Naive thymus-derived CD8-positive, alpha-beta T cell (primary cell): ENCODE results near the gene JAKMIP3. TPM values are rescaled to one million over a fixed set of nuclear protein-coding genes. Genes with fewer than 3 reads are reported as not detected.

ENCODE experiments used
- ATAC-seq, 2 donors: fragments of 150-1000 bp; cut with Tn5 transposase in 1 of 2; sonication (Bioruptor Pico), chemical (Tn5 transposase) in 1 of 2; 1 replicate in 1 of 2; 2 replicates in 1 of 2; pipeline ENCODE4 v1.10.0; 2021; ENCODE audit warnings: mild to moderate bottlenecking in 2 of 2, moderate library complexity in 2 of 2
- POLR2A ChIA-PET: fragments of 350-600 bp; sonication (Branson Sonifier 250); formaldehyde crosslinking; loops from one replicate; lab custom pipeline; 2021; ENCODE audit warnings: antibody characterized with exemption; lab: Charles Lee
- DNase-seq, 10 donors: peaks; one replicate each; pipeline versions ENCODE4 v3.0.0 to v3.0.0-alpha.2; 2020 to 2022
- H3K27ac Mint-ChIP-seq, 10 donors: one replicate each; pipeline ENCODE4 v1.8.0; 2020 to 2022; ENCODE audit warnings: mild to moderate bottlenecking in 10 of 10, mixed read lengths in 10 of 10, moderate library complexity in 4 of 10, inconsistent platforms in 1 of 10
- H3K27me3 Mint-ChIP-seq, 5 donors: one replicate each; pipeline ENCODE4 v1.8.0; 2021 to 2022; ENCODE audit warnings: mixed read lengths in 5 of 5
- H3K36me3 Mint-ChIP-seq, 3 donors: one replicate each; pipeline ENCODE4 v1.8.0; 2020 to 2022; ENCODE audit warnings: mixed read lengths in 3 of 3, mild to moderate bottlenecking in 2 of 3, inconsistent platforms in 1 of 3
- H3K4me1 Mint-ChIP-seq, 4 donors: one replicate each; pipeline ENCODE4 v1.8.0; 2021 to 2022; ENCODE audit warnings: mixed read lengths in 4 of 4
- H3K4me3 Mint-ChIP-seq, 10 donors: one replicate each; pipeline ENCODE4 v1.8.0; 2020 to 2022; ENCODE audit warnings: mild to moderate bottlenecking in 10 of 10, mixed read lengths in 10 of 10, moderate library complexity in 6 of 10, inconsistent platforms in 1 of 10
- H3K9me3 Mint-ChIP-seq, 9 donors: one replicate each; pipeline ENCODE4 v1.8.0; 2020 to 2022; ENCODE audit warnings: mixed read lengths in 9 of 9, mild to moderate bottlenecking in 3 of 9, inconsistent platforms in 1 of 9, moderate library complexity in 1 of 9
- polyA plus RNA-seq, 3 donors: library from polyadenylated mRNA; unstranded; fragments of 300-500 nt; fragmentation: Illumina TruSeq; gene quantifications; one replicate each; pipeline ENCODE4 v1.2.3, GENCODE V29; 2021
- total RNA-seq, 8 experiments: library from RNA in 2 of 8; stranded (reverse) in 2 of 8; gene quantifications; one replicate each; pipeline ENCODE4 v1.2.3 and lab custom pipeline; 2021 to 2026

Gene JAKMIP3
- total and polyA plus RNA-seq, 5 experiments from 2014 or later, result 0.07 to 0.16 (median 0.16) TPM; not detected in 2

DNA sequence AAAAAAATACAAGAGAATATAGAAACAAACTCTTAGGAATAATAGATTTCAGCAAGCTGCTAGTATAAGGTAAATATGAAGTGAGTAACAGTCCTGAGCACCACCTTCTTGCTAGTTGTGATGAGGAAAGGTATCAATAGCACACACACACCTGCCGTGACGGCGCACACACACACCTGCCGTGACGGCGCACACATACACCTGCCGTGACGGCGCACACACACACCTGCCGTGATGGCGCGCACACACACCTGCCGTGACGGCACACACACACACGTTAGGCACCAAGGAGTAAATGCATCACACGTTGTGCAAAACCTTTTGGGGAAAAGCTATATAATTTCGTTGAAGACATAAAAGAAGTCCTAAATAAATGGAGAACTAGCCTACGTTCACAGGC, 4.7 kb upstream of the JAKMIP3 start:
- Mint-ChIP-seq H3K4me3 (no peak overlapping the region), H3K27ac (no peak overlapping the region), H3K4me1 (peaks cover 4 to 8% (median 5%) of the 10 kb centered on the region in 4 donors), H3K36me3 (no peaks in the 10 kb centered on the region), H3K9me3 (peaks cover 0 to 2% (median 0%) of the 10 kb centered on the region in 9 donors), H3K27me3 (peaks cover 4 to 63% (median 30%) of the 10 kb centered on the region in 5 donors)
- ATAC-seq (no peak), DNase-seq (no peak)
- POLR2A ChIA-PET, result no interaction called here

DNA sequence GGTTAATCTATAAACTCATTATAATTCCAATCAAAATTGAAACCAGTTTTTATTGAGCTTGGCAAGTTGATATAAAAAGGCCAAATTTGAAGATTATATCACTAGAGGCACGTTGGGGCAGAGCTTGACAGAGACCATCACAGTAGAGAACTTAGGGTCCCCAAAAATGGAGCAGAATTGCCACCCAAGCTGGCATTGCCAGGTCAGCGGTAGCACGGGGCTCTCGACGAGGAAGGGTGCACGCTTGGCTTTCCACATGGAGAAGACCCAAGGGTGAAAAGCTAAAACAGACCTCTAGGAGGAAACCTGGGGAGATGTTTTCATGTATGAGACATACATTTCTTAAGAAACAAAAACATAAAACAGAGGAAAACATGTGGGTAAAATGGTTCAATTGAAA, 4.3 kb upstream of the JAKMIP3 start:
- DNase-seq (no peak), ATAC-seq (no peak)
- Mint-ChIP-seq H3K4me3 (no peak overlapping the region), H3K27ac (no peak overlapping the region), H3K27me3 (peaks cover 4 to 65% (median 28%) of the 10 kb centered on the region in 5 donors), H3K9me3 (peaks cover 0 to 2% (median 0%) of the 10 kb centered on the region in 9 donors), H3K36me3 (no peaks in the 10 kb centered on the region), H3K4me1 (peaks cover 5 to 11% (median 7%) of the 10 kb centered on the region in 4 donors)
- POLR2A ChIA-PET, result no interaction called here

DNA sequence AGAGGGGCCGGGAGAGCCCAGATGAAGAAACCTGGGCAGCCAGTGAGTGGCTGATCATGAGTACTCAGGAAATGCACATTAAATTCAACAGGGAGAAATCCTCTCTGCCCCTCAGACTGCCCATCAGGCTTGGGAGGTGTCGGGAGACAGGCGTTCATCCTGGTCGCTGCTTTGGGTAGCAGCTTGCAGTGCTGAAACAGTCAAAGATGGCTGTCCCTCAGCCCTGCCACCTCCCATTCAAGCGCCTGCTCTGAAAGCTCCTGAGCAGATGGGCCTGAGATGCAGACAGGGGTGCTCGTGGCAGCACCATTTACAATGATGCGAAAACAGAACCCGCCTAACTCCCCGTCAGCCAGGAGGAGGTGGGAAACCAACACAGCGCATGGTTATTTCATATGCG, 3.6 kb upstream of the JAKMIP3 start:
- peaks cover 4 to 71% (median 24%) of the 10 kb centered on the region in 5 donors for H3K27me3 Mint-ChIP-seq
- H3K4me1 Mint-ChIP-seq, result peaks cover 5 to 11% (median 8%) of the 10 kb centered on the region in 4 donors
- no peaks in the 10 kb centered on the region for H3K36me3 Mint-ChIP-seq
- DNase-seq, result no peak
- H3K27ac Mint-ChIP-seq, result no peak overlapping the region
- POLR2A ChIA-PET, result no interaction called here
- ATAC-seq, result no peak
- H3K9me3 Mint-ChIP-seq, result peaks cover 0 to 2% (median 0%) of the 10 kb centered on the region in 9 donors
- no peak overlapping the region for H3K4me3 Mint-ChIP-seq

DNA sequence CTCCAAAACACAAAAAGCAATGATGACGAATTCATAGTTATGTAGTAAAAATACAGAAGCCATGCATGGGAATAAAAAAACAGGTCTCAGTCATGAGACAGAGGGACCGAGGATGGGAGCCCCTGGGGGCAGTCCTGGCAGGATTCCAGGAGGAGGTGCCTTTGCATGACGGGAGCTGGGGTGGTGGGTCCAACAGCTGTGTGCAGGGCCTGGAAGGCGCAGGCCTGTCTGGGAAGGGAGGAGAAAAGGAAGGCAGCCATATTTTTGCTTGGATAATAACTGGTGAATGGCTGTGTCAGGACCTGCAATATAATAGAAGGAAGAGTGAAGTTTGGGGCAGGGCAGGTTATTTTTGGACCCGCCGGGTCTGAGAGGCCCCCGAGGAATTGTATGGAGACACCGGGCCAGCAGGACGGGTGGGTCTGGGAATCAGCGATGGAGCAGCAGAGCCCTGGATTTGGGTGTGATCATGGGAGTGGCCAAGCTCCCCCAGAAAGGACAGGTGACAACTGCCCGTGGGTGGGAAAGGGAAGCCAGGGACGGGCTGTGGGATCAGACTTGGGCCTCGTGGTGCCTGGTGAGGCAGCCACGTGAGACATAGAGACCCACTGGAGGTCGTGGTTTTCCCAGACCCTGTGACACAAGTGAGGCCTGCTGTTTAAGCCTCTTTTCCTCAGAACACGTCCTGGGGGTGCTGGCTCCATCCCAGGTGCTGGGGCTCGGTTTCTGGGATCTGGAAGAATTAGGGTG, 2.9 kb upstream of the JAKMIP3 start:
- H3K36me3 Mint-ChIP-seq, result no peaks in the 10 kb centered on the region
- POLR2A ChIA-PET, result no interaction called here
- H3K27me3 Mint-ChIP-seq, result peaks cover 1 to 64% (median 18%) of the 10 kb centered on the region in 5 donors
- peaks cover 5 to 11% (median 8%) of the 10 kb centered on the region in 4 donors for H3K4me1 Mint-ChIP-seq
- H3K9me3 Mint-ChIP-seq, result no peaks in the 10 kb centered on the region
- no peak overlapping the region for H3K4me3 Mint-ChIP-seq
- DNase-seq, result no peak
- ATAC-seq, result no peak
- no peak overlapping the region for H3K27ac Mint-ChIP-seq

DNA sequence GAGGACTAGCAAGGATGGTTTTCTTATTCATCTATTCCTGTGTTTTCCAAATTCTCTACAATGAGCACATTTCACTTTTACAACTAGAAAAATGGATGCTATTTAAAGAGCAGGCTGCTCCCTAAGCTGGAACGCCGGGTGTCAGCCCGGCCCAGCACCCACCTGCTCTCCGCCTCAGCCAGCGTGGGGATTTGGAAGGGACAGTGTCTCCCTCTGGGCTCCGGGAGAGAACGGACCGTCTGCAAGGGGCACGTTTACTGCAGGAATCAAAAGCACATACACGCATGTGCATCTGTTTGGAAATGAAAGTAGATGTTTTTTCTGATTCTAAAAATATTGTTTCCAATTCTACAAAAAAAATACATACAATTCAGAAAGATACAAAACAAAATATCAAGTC, 2.3 kb upstream of the JAKMIP3 start:
- Mint-ChIP-seq H3K4me1 (peaks cover 5 to 11% (median 8%) of the 10 kb centered on the region in 4 donors), H3K27me3 (peaks cover 1 to 63% (median 18%) of the 10 kb centered on the region in 5 donors), H3K27ac (no peak overlapping the region), H3K36me3 (no peaks in the 10 kb centered on the region), H3K4me3 (no peak overlapping the region), H3K9me3 (no peaks in the 10 kb centered on the region)
- POLR2A ChIA-PET, result no interaction called here
- ATAC-seq (no peak), DNase-seq (no peak)

DNA sequence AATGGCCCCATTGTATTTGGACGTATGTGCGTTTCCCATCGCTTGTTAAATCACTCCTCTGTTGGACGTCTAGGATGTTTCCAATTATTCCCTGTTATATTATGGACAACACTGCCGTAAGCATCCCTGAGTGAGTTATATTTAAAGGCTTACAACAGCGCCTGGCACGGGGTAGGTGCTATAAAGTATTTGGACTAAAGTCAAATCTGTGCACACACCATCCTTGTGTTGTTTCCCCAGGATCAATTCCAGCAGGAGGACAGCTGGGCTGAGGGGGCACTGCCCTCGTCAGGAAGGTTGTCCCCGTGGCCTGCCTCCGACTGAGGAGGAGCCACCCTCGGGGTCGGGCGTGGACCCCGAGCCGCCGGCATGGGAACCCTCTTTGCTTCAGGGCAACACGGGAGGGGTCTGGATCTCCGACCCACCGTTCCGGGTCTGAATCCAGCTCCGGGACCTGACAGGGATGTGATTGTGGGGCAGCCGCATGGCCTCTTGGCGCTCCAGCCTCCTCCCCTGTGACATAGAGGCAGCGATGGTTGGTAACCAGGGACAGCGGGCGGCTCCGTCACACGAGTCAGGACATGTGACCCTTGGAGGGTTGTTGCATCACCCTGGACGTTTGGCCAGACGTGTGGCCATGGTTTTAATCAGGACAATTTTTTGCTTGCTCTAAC, 1.5 kb upstream of the JAKMIP3 start:
- Mint-ChIP-seq H3K9me3 (no peaks in the 10 kb centered on the region), H3K36me3 (no peaks in the 10 kb centered on the region), H3K27me3 (peaks cover 1 to 63% (median 18%) of the 10 kb centered on the region in 5 donors), H3K4me1 (peaks cover 5 to 11% (median 8%) of the 10 kb centered on the region in 4 donors), H3K4me3 (peak overlapping the region in 3 of 10 donors; percentile 39 to 74 (median 56)), H3K27ac (no peak overlapping the region)
- POLR2A ChIA-PET, result no interaction called here
- DNase-seq (no peak), ATAC-seq (no peak)

DNA sequence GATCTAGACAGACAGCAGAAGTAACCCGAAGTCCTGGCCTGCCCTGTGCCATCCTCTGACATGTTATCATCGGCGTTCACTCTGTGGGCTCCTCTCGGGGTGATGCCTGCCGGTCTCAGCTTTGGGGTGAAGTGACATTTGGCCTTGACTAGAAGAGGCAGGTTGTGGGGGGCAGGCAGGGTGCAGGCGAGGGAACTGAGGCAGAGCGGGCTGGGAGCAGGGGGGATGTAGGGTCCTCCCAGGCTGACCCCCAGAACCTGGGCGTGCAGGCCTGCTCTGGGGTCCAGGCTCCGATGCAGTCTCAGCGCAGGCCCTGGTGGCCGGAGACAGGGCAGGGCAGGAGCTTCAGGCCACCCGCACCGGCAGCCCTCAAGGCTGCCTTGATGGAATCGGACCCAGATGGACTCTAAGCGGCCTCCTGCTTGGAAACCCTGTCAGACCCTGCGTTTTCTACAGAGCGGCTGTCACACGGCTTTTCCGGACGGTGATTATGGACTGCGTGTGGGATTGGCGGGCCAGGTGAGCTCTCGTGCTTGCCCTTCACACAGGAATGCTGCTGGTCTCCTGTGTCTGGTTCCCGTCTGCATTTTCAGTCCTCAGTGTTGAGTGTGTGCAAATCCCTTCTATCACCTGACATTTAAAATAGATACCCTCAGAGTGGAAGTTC, 842 bp upstream of the JAKMIP3 start:
- DNase-seq, result no peak
- POLR2A ChIA-PET, result no interaction called here
- Mint-ChIP-seq H3K4me3 (peak overlapping the region in 9 of 10 donors; percentile 7 to 83 (median 33)), H3K27ac (no peak overlapping the region), H3K36me3 (no peaks in the 10 kb centered on the region), H3K4me1 (peaks cover 5 to 11% (median 8%) of the 10 kb centered on the region in 4 donors), H3K9me3 (no peaks in the 10 kb centered on the region), H3K27me3 (peaks cover 1 to 56% (median 18%) of the 10 kb centered on the region in 5 donors)
- no peak for ATAC-seq

DNA sequence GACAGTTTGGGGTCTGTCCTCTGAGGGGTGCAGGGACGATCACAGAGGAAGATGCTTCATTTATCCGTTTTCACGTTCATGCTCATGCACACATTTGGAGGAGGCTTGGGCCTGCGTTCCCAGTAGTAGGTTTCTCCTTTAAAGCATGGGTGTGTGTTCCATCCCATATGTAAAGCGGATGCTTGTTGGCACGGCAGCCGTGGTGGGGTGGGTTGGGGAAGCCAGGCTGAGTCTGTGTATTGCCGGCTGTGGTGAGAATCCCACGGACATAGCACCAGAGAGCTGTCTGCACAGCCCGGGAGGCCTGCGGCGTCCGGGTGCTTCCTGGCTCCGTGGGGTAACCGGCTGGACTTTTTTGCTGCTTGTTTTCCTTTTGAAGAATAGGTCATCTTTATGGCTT, 440 bp downstream of the JAKMIP3 start:
- POLR2A ChIA-PET, result no interaction called here
- H3K9me3 Mint-ChIP-seq, result no peaks in the 10 kb centered on the region
- ATAC-seq, result no peak
- peaks cover 5 to 11% (median 9%) of the 10 kb centered on the region in 4 donors for H3K4me1 Mint-ChIP-seq
- no peak for DNase-seq
- H3K36me3 Mint-ChIP-seq, result no peaks in the 10 kb centered on the region
- peak overlapping the region; percentile 54 to 86 (median 77) for H3K4me3 Mint-ChIP-seq
- peak overlapping the region in 1 of 10 donors; percentile 22 for H3K27ac Mint-ChIP-seq
- peaks cover 6 to 53% (median 15%) of the 10 kb centered on the region in 5 donors for H3K27me3 Mint-ChIP-seq

DNA sequence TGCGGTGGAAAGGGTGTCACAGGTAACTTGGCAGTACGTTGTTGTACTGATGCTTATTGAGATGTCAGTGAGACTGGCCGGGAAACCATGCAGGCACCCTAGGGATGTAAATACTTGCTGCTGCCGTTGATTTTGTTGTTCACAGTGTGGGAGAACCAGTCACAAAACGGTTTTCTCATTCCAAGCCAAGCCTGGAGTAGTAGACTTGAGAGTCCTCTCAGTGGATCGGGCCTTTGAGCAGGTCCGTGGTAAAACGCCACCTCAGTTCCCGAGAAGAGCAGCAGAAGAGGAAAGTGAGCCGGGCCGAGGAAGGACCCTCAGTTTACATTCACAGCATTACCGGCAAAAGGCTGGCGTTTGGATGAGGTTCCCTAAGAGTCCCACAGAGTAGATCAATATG, 1.1 kb downstream of the JAKMIP3 start:
- H3K36me3 Mint-ChIP-seq, result no peaks in the 10 kb centered on the region
- no peak for DNase-seq
- no peaks in the 10 kb centered on the region for H3K9me3 Mint-ChIP-seq
- no peak for ATAC-seq
- peak overlapping the region in 1 of 10 donors; percentile 27 for H3K27ac Mint-ChIP-seq
- H3K27me3 Mint-ChIP-seq, result peaks cover 6 to 46% (median 15%) of the 10 kb centered on the region in 5 donors
- peaks cover 5 to 11% (median 9%) of the 10 kb centered on the region in 4 donors for H3K4me1 Mint-ChIP-seq
- H3K4me3 Mint-ChIP-seq, result peak overlapping the region in 1 of 10 donors; percentile 74
- POLR2A ChIA-PET, result no interaction called here

DNA sequence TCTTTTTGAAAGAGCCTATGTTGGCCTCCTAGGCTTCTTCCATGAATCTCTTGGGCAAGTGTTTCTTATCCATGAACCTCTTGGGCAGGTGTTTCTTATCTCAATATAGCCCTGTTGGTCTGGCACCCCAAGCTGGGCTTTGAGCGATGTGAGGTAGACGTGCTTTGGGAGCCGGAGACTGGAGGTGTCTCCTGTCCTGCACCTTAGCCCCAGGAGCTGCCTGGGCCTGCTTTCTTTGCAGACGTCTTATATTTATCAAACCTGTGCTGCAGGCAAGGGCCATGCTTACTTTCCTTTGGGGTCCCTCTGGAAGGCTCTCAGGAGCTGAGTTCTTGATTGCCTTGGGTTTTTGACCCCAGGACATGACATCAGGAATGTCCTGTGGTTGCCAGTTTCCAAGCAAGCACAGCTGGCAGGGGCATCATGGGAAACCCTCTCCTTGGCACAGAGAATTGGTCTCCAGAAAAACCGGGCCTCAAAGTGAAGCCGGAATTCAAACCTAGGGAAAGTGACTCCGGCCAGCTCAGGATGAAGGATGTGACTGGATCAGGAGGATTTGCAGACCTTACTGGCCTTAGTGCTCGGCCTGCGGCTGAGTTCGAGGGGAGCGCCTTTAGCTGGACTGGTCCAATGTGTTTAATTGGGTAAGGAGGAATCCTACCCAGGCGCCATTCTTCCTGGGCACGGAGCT, 2.8 kb downstream of the JAKMIP3 start:
- no peaks in the 10 kb centered on the region for H3K36me3 Mint-ChIP-seq
- H3K4me1 Mint-ChIP-seq, result peaks cover 5 to 11% (median 8%) of the 10 kb centered on the region in 4 donors
- ATAC-seq (no peak), DNase-seq (no peak)
- POLR2A ChIA-PET, result no interaction called here
- H3K27ac Mint-ChIP-seq, result no peak overlapping the region
- peaks cover 10 to 47% (median 15%) of the 10 kb centered on the region in 5 donors for H3K27me3 Mint-ChIP-seq
- H3K4me3 Mint-ChIP-seq, result no peak overlapping the region
- peaks cover 0 to 10% (median 3%) of the 10 kb centered on the region in 9 donors for H3K9me3 Mint-ChIP-seq

DNA sequence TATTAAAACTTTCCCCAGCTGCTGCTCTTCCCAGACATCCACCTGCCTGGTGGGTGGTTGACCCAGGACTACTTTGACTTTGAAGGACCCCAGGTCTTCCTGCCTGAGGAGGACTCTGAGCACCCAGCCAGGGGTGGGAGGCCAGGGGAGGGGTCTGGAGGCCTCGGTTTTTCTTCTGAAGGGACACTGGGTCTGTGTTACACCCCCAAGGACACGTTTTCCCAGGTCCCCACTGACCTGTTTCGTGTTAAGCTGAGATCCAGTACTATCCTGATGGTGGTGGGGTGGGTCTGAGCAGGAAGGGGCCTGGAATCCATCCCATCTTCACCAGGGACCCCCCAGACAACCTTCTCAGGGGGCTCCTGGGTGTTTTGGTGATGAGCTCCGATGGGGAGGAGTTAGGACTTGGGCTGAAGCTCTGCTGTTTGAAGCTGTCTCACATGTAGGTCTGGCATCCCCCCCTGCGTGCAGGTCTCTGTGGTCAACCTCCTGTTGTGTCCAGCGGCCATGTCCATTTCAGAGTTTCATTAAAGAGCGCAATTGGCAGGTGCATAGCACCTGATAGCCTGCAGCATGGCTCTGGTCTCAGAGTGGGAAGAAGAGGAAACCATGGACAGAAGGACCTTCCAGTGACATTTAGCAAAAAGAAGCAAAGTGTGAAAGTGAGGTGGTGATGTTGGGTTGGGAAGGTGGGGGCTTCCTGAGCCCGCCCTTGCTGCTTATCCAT, 3.5 kb downstream of the JAKMIP3 start:
- ATAC-seq, result no peak
- POLR2A ChIA-PET, result no interaction called here

DNA sequence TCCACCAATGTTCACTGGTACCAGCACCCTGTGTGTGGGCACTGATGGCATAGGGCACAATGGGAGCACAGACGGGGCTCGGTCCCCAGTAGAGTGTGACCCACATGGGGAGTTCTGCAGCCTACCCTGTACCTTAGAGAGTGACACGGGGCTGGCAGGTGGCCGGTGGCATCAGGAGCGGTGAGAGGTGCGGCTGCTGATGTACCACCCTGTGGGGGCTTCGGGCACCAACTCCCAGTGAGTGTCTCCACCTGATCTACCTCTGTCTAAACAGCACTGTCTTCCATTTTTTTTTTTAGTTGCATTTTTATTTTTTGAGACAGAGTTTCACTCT, 4.1 kb downstream of the JAKMIP3 start:
- Mint-ChIP-seq H3K27me3 (peaks cover 10 to 40% (median 15%) of the 10 kb centered on the region in 5 donors), H3K27ac (no peak overlapping the region), H3K9me3 (peaks cover 0 to 16% (median 6%) of the 10 kb centered on the region in 9 donors), H3K4me3 (no peak overlapping the region), H3K36me3 (no peaks in the 10 kb centered on the region), H3K4me1 (peaks cover 5 to 11% (median 8%) of the 10 kb centered on the region in 4 donors)
- no peak for DNase-seq
- POLR2A ChIA-PET, result no interaction called here
- ATAC-seq, result no peak

More for the DNA sequence above, 3.5 kb downstream of the JAKMIP3 start:
- no peaks in the 10 kb centered on the region for H3K36me3 Mint-ChIP-seq
- no peak for DNase-seq
- H3K4me1 Mint-ChIP-seq, result peaks cover 5 to 11% (median 8%) of the 10 kb centered on the region in 4 donors
- peaks cover 0 to 12% (median 4%) of the 10 kb centered on the region in 9 donors for H3K9me3 Mint-ChIP-seq
- H3K27me3 Mint-ChIP-seq, result peaks cover 10 to 45% (median 15%) of the 10 kb centered on the region in 5 donors
- H3K27ac Mint-ChIP-seq, result no peak overlapping the region
- no peak overlapping the region for H3K4me3 Mint-ChIP-seq
